Keratinocyte (primary cell): ENCODE results near the gene GIPC3. TPM values are rescaled to one million over a fixed set of nuclear protein-coding genes. Genes with fewer than 3 reads are reported as not detected.
A peak's percentile ranks its signal among the peaks of the same experiment; 100 is the strongest.

ENCODE experiments used
- DNase-seq: peaks from one replicate; pipeline ENCODE4 v3.0.0-alpha.2; 2011; ENCODE audit warnings: low read depth, missing footprints, low spot score
- FAIRE-seq: peaks from 2 replicates; lab custom pipeline; 2011; peaks lifted over from hg19 to GRCh38; lab: Jason Lieb, UNC
- H2AFZ ChIP-seq: 2 replicates; pipeline ENCODE4 v1.6.0; 2012; ENCODE audit warnings: low read length, control low read depth, inconsistent platforms; ENCODE audit not compliant: control insufficient read depth
- H3K27ac ChIP-seq: 2 replicates; pipeline ENCODE4 v1.5.1; 2011; ENCODE audit warnings: low read length; ENCODE audit not compliant: control insufficient read depth, insufficient read depth
- H3K27me3 ChIP-seq: 3 replicates; pipeline ENCODE4 v1.6.0; 2011; ENCODE audit warnings: low read length; ENCODE audit not compliant: control insufficient read depth, insufficient read depth; ENCODE audit errors: extremely low read depth
- H3K36me3 ChIP-seq, 2 experiments: 2 replicates in 1 of 2; 3 replicates in 1 of 2; pipeline ENCODE4 v1.5.1; 2011; ENCODE audit warnings: low read length in 2 of 2, mild to moderate bottlenecking in 1 of 2; ENCODE audit not compliant: control insufficient read depth in 2 of 2, insufficient read depth in 2 of 2; ENCODE audit errors: extremely low read depth in 1 of 2
- H3K4me1 ChIP-seq: 3 replicates; pipeline ENCODE4 v1.5.1; 2011; ENCODE audit warnings: low read length; ENCODE audit not compliant: control insufficient read depth, insufficient read depth; ENCODE audit errors: extremely low read depth
- H3K4me2 ChIP-seq: 3 replicates; pipeline ENCODE4 v1.6.0; 2011; ENCODE audit warnings: low read depth, low read length; ENCODE audit not compliant: control insufficient read depth, insufficient read depth; ENCODE audit errors: extremely low read depth
- H3K4me3 ChIP-seq, 3 experiments: fragments of 200-600 bp in 1 of 3; sonication (generic) in 1 of 3; 2 replicates in 2 of 3; 3 replicates in 1 of 3; pipeline ENCODE4 v1.5.1; 2011 to 2016; ENCODE audit warnings: low read length in 3 of 3, mild to moderate bottlenecking in 3 of 3, control low read depth in 2 of 3, inconsistent platforms in 1 of 3, low read depth in 1 of 3, mixed read lengths in 1 of 3, mixed run types in 1 of 3, moderate library complexity in 1 of 3; ENCODE audit not compliant: control insufficient read depth in 2 of 3, insufficient read depth in 2 of 3; ENCODE audit errors: extremely low read depth in 1 of 3
- H3K79me2 ChIP-seq: 2 replicates; pipeline ENCODE4 v1.6.0; 2012; ENCODE audit warnings: low read length; ENCODE audit not compliant: control insufficient read depth, insufficient read depth
- H3K9ac ChIP-seq: 3 replicates; pipeline ENCODE4 v1.6.0; 2011; ENCODE audit warnings: low read length; ENCODE audit not compliant: control insufficient read depth, insufficient read depth; ENCODE audit errors: extremely low read depth
- H3K9me1 ChIP-seq: 3 replicates; pipeline ENCODE4 v1.6.0; 2011; ENCODE audit warnings: low read length; ENCODE audit not compliant: control insufficient read depth, insufficient read depth; ENCODE audit errors: extremely low read depth
- H3K9me3 ChIP-seq: 2 replicates; pipeline ENCODE4 v1.5.1; 2012; ENCODE audit warnings: low read depth, low read length; ENCODE audit not compliant: control insufficient read depth
- H4K20me1 ChIP-seq: 3 replicates; pipeline ENCODE4 v1.6.0; 2011; ENCODE audit warnings: low read length; ENCODE audit not compliant: control insufficient read depth, insufficient read depth; ENCODE audit errors: extremely low read depth
- EZH2 ChIP-seq: IDR thresholded peaks from one replicate; pipeline ENCODE4 v1.6.1; 2012; ENCODE audit warnings: inconsistent platforms, mild to moderate bottlenecking, low read length, moderate library complexity
- dilution Hi-C: fragments of 300-500 bp; cut with MboI; formaldehyde crosslinking; loops from one replicate; pipeline ENCODE4 v1.7.0; 2020; ENCODE audit warnings: low sequenced_read_pairs; ENCODE audit not compliant: extremely low pct_ligation_motif_present
- polyA plus RNA-seq, 5 experiments: library from polyadenylated mRNA; depleted of rRNA in 3 of 5; stranded (reverse) in 3 of 5; stranded (forward) in 1 of 5; unstranded in 1 of 5; fragments of >200 nt; gene quantifications; 1 replicate in 1 of 5; 2 replicates in 3 of 5; 3 replicates in 1 of 5; pipeline versions ENCODE4 v1.2.1 to v1.2.3, GENCODE V29; 2011 to 2012; ENCODE audit warnings: missing spikeins in 2 of 5, low read depth in 1 of 5, low replicate concordance in 1 of 5
- TF ChIP-seq, protein P1 (sequence below), 3 experiments: IDR thresholded peaks in 1 of 3; conservative IDR thresholded peaks in 1 of 3; optimal IDR thresholded peaks in 1 of 3; 2 replicates in 2 of 3; 3 replicates in 1 of 3; pipeline versions ENCODE3 to v1.5.1; 2011; ENCODE audit warnings: low read length in 3 of 3, mild to moderate bottlenecking in 3 of 3, moderate library complexity in 2 of 3, control low read depth in 1 of 3, inconsistent platforms in 1 of 3; ENCODE audit not compliant: insufficient read depth in 2 of 3; ENCODE audit errors: extremely low read depth in 1 of 3

The GIPC3 gene
- polyA plus RNA-seq, 1 donor (not counting 4 experiments of a cell fraction or from before 2014, with no cell fraction given): not detected

DNA sequence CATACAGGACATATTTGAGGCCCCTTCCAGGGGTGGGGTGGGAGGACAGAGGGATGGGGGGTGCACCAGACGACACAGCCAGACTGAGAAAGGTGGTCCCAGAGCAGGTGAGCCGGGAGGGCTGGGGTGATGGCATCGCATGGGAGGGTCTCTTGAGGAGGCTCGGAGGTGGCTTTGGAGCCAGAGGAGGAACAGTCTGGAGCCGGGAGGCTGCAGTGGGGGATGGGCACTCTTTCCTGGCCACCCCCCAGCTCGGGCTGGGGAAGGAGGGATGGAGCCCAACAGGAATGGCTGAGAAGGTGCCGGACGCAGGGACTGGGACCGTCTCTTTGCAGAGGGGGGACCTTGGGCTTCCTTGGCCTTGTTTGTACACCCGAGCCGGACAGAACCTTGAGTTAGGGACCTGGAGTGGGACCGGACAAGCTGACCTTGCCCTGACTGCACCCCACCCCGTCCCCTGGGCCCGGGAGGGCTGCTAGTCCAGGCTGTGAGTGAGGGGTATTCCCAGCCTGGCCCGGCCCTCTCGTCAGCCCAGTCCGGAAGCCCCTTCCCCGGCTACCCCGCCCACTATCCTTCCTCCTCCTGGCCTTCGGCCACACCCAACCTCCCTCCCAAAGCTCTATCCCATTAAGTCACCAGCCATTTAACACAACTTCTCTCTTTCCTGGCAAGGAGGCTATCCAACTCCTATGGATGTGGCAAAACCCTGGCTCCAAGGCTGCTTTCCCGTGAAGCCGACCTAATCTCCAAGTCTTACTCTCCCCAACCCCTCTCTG, 22.2 kb downstream of the GIPC3 start:
- no peaks in the 10 kb centered on the region for H4K20me1 ChIP-seq
- dilution Hi-C loops: no loop called here
- no peak for TF ChIP-seq EZH2
- TF ChIP-seq, protein P1, sequence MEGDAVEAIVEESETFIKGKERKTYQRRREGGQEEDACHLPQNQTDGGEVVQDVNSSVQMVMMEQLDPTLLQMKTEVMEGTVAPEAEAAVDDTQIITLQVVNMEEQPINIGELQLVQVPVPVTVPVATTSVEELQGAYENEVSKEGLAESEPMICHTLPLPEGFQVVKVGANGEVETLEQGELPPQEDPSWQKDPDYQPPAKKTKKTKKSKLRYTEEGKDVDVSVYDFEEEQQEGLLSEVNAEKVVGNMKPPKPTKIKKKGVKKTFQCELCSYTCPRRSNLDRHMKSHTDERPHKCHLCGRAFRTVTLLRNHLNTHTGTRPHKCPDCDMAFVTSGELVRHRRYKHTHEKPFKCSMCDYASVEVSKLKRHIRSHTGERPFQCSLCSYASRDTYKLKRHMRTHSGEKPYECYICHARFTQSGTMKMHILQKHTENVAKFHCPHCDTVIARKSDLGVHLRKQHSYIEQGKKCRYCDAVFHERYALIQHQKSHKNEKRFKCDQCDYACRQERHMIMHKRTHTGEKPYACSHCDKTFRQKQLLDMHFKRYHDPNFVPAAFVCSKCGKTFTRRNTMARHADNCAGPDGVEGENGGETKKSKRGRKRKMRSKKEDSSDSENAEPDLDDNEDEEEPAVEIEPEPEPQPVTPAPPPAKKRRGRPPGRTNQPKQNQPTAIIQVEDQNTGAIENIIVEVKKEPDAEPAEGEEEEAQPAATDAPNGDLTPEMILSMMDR (optimal IDR thresholded peaks at IDR 0.05 in 1 of 3, IDR thresholded peaks at IDR 0.05 in 1 of 3, conservative IDR thresholded peaks at IDR 0.05 in 1 of 3; ENCODE audit: extremely low read depth in 1 of 3, insufficient read depth in 2 of 3, low read length in 3 of 3): no peak
- no peak overlapping the region for H3K27ac ChIP-seq
- H3K4me1 ChIP-seq: no peaks in the 10 kb centered on the region
- DNase-seq: no peak
- peak overlapping the region; percentile 32 for H3K4me2 ChIP-seq
- H3K9me3 ChIP-seq: no peaks in the 10 kb centered on the region
- no peak overlapping the region for H2AFZ ChIP-seq
- no peaks in the 10 kb centered on the region for H3K79me2 ChIP-seq
- H3K9me1 ChIP-seq: no peaks in the 10 kb centered on the region
- no peak for FAIRE-seq
- peaks cover 16% of the 10 kb centered on the region for H3K27me3 ChIP-seq
- peaks cover 4 to 6% of the 10 kb centered on the region in 2 experiments for H3K36me3 ChIP-seq
- H3K9ac ChIP-seq: no peak overlapping the region
- no peak overlapping the region for H3K4me3 ChIP-seq

DNA sequence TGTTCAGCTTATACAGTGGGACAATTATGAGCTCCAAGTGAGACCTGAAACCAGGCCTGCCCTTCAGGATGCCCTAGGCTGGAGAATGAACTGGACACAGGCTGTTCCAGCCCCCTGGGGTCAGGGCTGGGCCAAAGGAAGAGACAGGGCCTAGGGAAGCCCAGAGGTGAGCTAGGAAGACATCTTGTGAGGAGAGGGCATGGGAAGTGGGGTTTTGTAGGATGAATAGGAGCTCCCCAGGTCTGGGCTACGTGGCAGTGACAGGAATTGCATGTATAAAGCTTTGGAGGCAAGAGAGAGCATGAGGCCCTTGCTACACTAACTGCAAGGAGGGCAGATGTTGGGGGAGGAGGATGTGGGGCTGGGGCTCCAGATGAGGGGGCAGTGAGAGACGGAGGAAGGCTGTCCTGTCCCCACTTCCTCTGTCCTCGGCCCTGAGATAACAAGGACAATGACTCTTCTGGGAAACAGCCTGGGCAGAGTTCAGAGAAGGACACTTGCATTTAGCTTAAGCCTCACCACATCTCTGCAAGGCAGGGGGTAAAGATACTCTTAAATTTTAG, 22.9 kb downstream of the GIPC3 start:
- Histone ChIP-seq H3K27ac (no peak overlapping the region), H3K79me2 (no peaks in the 10 kb centered on the region), H3K9me3 (no peaks in the 10 kb centered on the region), H3K9me1 (no peaks in the 10 kb centered on the region), H3K27me3 (peaks cover 16% of the 10 kb centered on the region), H3K4me1 (no peaks in the 10 kb centered on the region), H3K9ac (no peak overlapping the region), H2AFZ (no peak overlapping the region), H3K4me2 (no peak overlapping the region), H4K20me1 (no peaks in the 10 kb centered on the region), H3K4me3 (no peak overlapping the region), H3K36me3 (peaks cover 4 to 6% of the 10 kb centered on the region in 2 experiments)
- dilution Hi-C loops: no loop called here
- TF ChIP-seq, protein P1 (optimal IDR thresholded peaks at IDR 0.05 in 1 of 3, IDR thresholded peaks at IDR 0.05 in 1 of 3, conservative IDR thresholded peaks at IDR 0.05 in 1 of 3; ENCODE audit: extremely low read depth in 1 of 3, insufficient read depth in 2 of 3, low read length in 3 of 3): no peak
- TF ChIP-seq EZH2: no peak
- DNase-seq (no peak), FAIRE-seq (no peak)
